NCI-H748 treated with DMSO at 0.1 percent for 48 hours (cell line): ENCODE measurements around the gene SFT2D2.
"Not testable (repeated sequence)": the region's sequence is repeated elsewhere in the genome, so short reads cannot be mapped to it uniquely, and the experiment has no call there.

Experiments
- DNase-seq: peaks from one replicate; lab custom pipeline; 2025; lab: John Stamatoyannopoulos, UW

Gene SFT2D2

GRCh38 chr1:168225476-168226190 lies at the start of gene SFT2D2:
TSS of gene SFT2D2 (plus strand) at chr1:168226004. CDS start at chr1:168226080, 76 bp downstream.
- DNase-seq: peak; percentile 54

GRCh38 chr1:168178227-168178637 lies 47.6 kb upstream of the SFT2D2 start:
- DNase-seq: no peak

- peak; percentile 92 for DNase-seq
Measured at GRCh38 chr1:168178638-168179437, 47.0 kb upstream of the SFT2D2 start, which contains the start of gene TIPRL. TSS of gene TIPRL (plus strand) at chr1:168178962. CDS start at chr1:168179078, 116 bp downstream.

- no peak for DNase-seq
Measured at GRCh38 chr1:168179438-168180147, 46.2 kb upstream of the SFT2D2 start.

- no peak for DNase-seq
Measured at GRCh38 chr1:168180148-168180524, 45.7 kb upstream of the SFT2D2 start.

- DNase-seq: not testable (repeated sequence)
Measured at GRCh38 chr1:168181063-168181720, 44.6 kb upstream of the SFT2D2 start.

- DNase-seq: no peak
Measured at GRCh38 chr1:168187177-168187576, 38.6 kb upstream of the SFT2D2 start.

GRCh38 chr1:168190403-168190802 lies 35.4 kb upstream of the SFT2D2 start:
- DNase-seq: no peak

GRCh38 chr1:168195199-168196135 lies 30.3 kb upstream of the SFT2D2 start:
- no peak for DNase-seq

GRCh38 chr1:168199056-168199455 lies 26.7 kb upstream of the SFT2D2 start:
- DNase-seq: no peak

- no peak for DNase-seq
Measured at GRCh38 chr1:168202941-168203654, 22.7 kb upstream of the SFT2D2 start.

- no peak for DNase-seq
Measured at GRCh38 chr1:168206111-168206510, 19.7 kb upstream of the SFT2D2 start.

- DNase-seq: not testable (repeated sequence)
Measured at GRCh38 chr1:168207673-168208072, 18.1 kb upstream of the SFT2D2 start.

- no peak for DNase-seq
Measured at GRCh38 chr1:168210312-168210711, 15.5 kb upstream of the SFT2D2 start.

- no peak for DNase-seq
Measured at GRCh38 chr1:168213349-168213748, 12.5 kb upstream of the SFT2D2 start.

- DNase-seq: no peak
Measured at GRCh38 chr1:168216171-168216570, 9.6 kb upstream of the SFT2D2 start.

- DNase-seq: no peak
Measured at GRCh38 chr1:168217664-168218063, 8.1 kb upstream of the SFT2D2 start.

GRCh38 chr1:168218658-168219057 lies 7.1 kb upstream of the SFT2D2 start:
- DNase-seq: no peak

- DNase-seq: no peak
Measured at GRCh38 chr1:168220470-168220871, 5.3 kb upstream of the SFT2D2 start.

GRCh38 chr1:168221275-168221674 lies 4.5 kb upstream of the SFT2D2 start:
- no peak for DNase-seq
